Prostate gland (tissue), 2 donors: ENCODE data around the gene GHRH. TPM values are rescaled to one million over a fixed set of nuclear protein-coding genes. Genes with fewer than 3 reads are reported as not detected.

Experiments
- DNase-seq: peaks from one replicate; pipeline ENCODE4 v3.0.0-alpha.2; 2019; ENCODE audit warnings: low spot score
- H3K27ac ChIP-seq, 2 donors: fragments of 200-600 bp; sonication (generic); 2 replicates each; pipeline ENCODE4 v1.5.1; 2017 to 2019
- H3K27me3 ChIP-seq: fragments of 200-600 bp; sonication (generic); replicated peaks from 2 replicates; pipeline ENCODE4 v1.5.1; 2019; ENCODE audit not compliant: insufficient read depth
- H3K36me3 ChIP-seq, 2 donors: fragments of 200-600 bp; sonication (generic); 1 replicate in 1 of 2; 2 replicates in 1 of 2; pipeline versions ENCODE4 v1.5.1 to v1.8.1; 2017 to 2019
- H3K4me1 ChIP-seq: fragments of 200-600 bp; sonication (generic); replicated peaks from 2 replicates; pipeline ENCODE4 v1.5.1; 2019
- H3K4me3 ChIP-seq, 2 donors: fragments of 200-600 bp; sonication (generic); 2 replicates each; pipeline ENCODE4 v1.5.1; 2017 to 2019
- H3K9me3 ChIP-seq: fragments of 200-600 bp; sonication (generic); 2 replicates; pipeline ENCODE4 v1.5.1; 2017
- POLR2A ChIP-seq: fragments of 450-650 bp; IDR thresholded peaks from one replicate; pipeline ENCODE4 v1.6.1; 2016; ENCODE audit warnings: antibody characterized with exemption, mild to moderate bottlenecking
- POLR2AphosphoS5 ChIP-seq: sonication (generic); formaldehyde crosslinking; IDR thresholded peaks from one replicate; pipeline ENCODE4 v1.6.1; 2017; ENCODE audit warnings: antibody characterized with exemption
- WGBS: methylation state at CpG from one replicate; pipeline ENCODE4 v1.1.5; 2018; 5-methylcytosine and 5-hydroxymethylcytosine counted together
- intact Hi-C: fragments of 100-400 bp; cut with DNase I; formaldehyde crosslinking; loops from one replicate; pipeline ENCODE4 v1.14.2; 2022
- total RNA-seq, 2 donors: library from RNA; depleted of rRNA; stranded (reverse); fragments of >200 nt; gene quantifications; one replicate each; pipeline ENCODE4 v1.1.0, GENCODE V29; 2016
- TF ChIP-seq, protein P1 (sequence below), 4 experiments: fragments of 200-600 bp in 2 of 4; fragments of 450-650 bp in 2 of 4; sonication (generic) in 2 of 4; IDR thresholded peaks; 1 replicate in 3 of 4; 2 replicates in 1 of 4; pipeline ENCODE4 v1.5.1; 2016 to 2019; ENCODE audit warnings: antibody characterized with exemption in 4 of 4, mild to moderate bottlenecking in 2 of 4, moderate library complexity in 2 of 4

The GHRH gene
- total RNA-seq, 2 donors from 2014 or later = not detected

DNA sequence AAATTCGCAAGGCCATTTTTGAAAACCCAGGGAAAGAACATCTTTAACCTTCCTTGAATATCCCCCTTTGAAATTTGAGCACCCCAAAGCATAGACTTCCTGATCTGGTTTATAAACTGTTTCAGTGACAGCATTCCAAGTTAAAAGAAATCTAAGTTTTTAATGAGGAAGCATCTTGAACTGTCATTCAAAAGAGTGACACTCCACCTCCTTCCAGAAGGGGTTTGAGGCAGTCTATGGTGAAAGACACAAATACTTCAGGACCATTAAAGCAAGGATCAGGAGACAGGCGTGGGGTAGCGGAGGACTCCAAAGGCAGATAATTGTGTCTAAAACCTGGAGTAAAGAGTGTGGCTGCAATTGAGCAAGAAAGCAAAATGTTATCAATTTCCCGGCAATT is 691 bp downstream of the GHRH start:
- no peaks in the 10 kb centered on the region for H3K36me3 ChIP-seq
- intact Hi-C loops = no loop called here
- DNase-seq = no peak
- no peaks in the 10 kb centered on the region for H3K27me3 ChIP-seq
- WGBS = 79% methylated on average over 4 of the region's 4 CpGs
- H3K4me3 ChIP-seq = no peak overlapping the region
- H3K4me1 ChIP-seq = no peaks in the 10 kb centered on the region
- H3K9me3 ChIP-seq = no peaks in the 10 kb centered on the region
- no peak overlapping the region for H3K27ac ChIP-seq
- TF ChIP-seq POLR2AphosphoS5 = no peak
- TF ChIP-seq, protein P1, sequence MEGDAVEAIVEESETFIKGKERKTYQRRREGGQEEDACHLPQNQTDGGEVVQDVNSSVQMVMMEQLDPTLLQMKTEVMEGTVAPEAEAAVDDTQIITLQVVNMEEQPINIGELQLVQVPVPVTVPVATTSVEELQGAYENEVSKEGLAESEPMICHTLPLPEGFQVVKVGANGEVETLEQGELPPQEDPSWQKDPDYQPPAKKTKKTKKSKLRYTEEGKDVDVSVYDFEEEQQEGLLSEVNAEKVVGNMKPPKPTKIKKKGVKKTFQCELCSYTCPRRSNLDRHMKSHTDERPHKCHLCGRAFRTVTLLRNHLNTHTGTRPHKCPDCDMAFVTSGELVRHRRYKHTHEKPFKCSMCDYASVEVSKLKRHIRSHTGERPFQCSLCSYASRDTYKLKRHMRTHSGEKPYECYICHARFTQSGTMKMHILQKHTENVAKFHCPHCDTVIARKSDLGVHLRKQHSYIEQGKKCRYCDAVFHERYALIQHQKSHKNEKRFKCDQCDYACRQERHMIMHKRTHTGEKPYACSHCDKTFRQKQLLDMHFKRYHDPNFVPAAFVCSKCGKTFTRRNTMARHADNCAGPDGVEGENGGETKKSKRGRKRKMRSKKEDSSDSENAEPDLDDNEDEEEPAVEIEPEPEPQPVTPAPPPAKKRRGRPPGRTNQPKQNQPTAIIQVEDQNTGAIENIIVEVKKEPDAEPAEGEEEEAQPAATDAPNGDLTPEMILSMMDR (IDR thresholded peaks at IDR 0.05) = no peak

GRCh38 chr20:37259865-37260264 is 1.7 kb downstream of the GHRH start:
- TF ChIP-seq, protein P1 (IDR thresholded peaks at IDR 0.05) = no peak
- no peak for TF ChIP-seq POLR2A
- TF ChIP-seq POLR2AphosphoS5 = no peak
- Histone ChIP-seq H3K4me3 (no peak overlapping the region), H3K4me1 (no peaks in the 10 kb centered on the region), H3K27ac (no peak overlapping the region), H3K9me3 (no peaks in the 10 kb centered on the region), H3K36me3 (no peaks in the 10 kb centered on the region), H3K27me3 (no peaks in the 10 kb centered on the region)
- DNase-seq = no peak
- intact Hi-C loops = no loop called here
- 71% methylated on average over 3 of the region's 3 CpGs for WGBS

DNA sequence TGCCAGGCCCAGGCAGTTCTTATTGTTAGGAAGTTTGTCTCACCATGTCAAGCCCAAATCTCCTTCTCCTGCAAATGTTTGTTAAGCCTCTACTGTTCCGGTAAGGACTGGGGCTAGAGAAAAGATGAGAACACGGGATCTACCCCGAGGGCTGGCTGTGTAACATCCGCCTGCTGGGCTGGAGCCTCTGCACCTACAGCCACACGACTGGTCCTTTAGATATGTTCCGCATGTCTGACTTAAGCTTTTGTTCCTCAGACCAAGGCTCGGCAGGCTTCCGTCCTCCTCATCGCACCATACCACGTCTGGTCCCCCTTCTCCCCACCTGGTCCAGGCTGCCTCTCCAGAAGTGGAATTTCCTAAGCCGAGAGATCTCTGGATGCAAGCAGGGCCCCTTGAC is 2.6 kb downstream of the GHRH start:
- no peaks in the 10 kb centered on the region for H3K27me3 ChIP-seq
- intact Hi-C loops = no loop called here
- H3K27ac ChIP-seq = no peak overlapping the region
- H3K36me3 ChIP-seq = no peaks in the 10 kb centered on the region
- no peak overlapping the region for H3K4me3 ChIP-seq
- 92% methylated on average over 11 of the region's 11 CpGs for WGBS
- TF ChIP-seq POLR2AphosphoS5 (no peak), POLR2A (no peak)
- TF ChIP-seq, protein P1 (IDR thresholded peaks at IDR 0.05) = no peak
- H3K4me1 ChIP-seq = no peaks in the 10 kb centered on the region
- H3K9me3 ChIP-seq = no peaks in the 10 kb centered on the region
- DNase-seq = no peak

GRCh38 chr20:37257988-37258387 is 3.6 kb downstream of the GHRH start:
- Histone ChIP-seq H3K27me3 (no peaks in the 10 kb centered on the region), H3K36me3 (no peaks in the 10 kb centered on the region), H3K9me3 (no peaks in the 10 kb centered on the region), H3K27ac (no peak overlapping the region), H3K4me3 (no peak overlapping the region), H3K4me1 (no peaks in the 10 kb centered on the region)
- intact Hi-C loops = no loop called here
- WGBS = 36% methylated on average over 9 of the region's 9 CpGs
- DNase-seq = no peak
- TF ChIP-seq POLR2A (no peak), POLR2AphosphoS5 (no peak)
- TF ChIP-seq, protein P1 (IDR thresholded peaks at IDR 0.05) = no peak

DNA sequence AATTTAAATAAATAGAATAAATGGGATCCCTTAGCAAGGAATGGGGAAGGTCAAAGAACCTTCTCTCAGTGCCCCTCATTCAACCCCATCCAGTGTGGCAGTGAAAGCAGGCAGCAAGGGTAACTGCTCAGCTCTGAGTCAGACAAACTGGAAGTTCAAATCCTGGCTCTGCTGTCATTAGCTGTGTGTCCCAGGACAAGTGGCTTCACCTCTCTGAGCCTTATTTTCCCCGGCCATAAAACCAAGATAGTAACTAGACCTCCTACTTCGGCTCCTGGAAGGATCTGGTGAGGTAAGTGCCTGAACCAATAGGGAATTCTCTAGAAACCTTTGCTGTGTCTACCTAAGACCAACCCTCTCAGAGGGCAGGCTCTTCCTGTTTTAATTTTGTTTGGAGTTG is 4.1 kb downstream of the GHRH start:
- no peaks in the 10 kb centered on the region for H3K36me3 ChIP-seq
- no peak overlapping the region for H3K27ac ChIP-seq
- WGBS = 71% methylated on average over 2 of the region's 2 CpGs
- intact Hi-C loops = no loop called here
- TF ChIP-seq POLR2AphosphoS5 = no peak
- TF ChIP-seq, protein P1 (IDR thresholded peaks at IDR 0.05) = no peak
- TF ChIP-seq POLR2A = no peak
- DNase-seq = no peak
- no peaks in the 10 kb centered on the region for H3K9me3 ChIP-seq
- H3K4me3 ChIP-seq = no peak overlapping the region
- no peaks in the 10 kb centered on the region for H3K4me1 ChIP-seq
- H3K27me3 ChIP-seq = no peaks in the 10 kb centered on the region
